DMS114 treated with DMSO at 0.1 percent for 48 hours (cell line): ENCODE data around the gene AMDHD2.
"Not testable (repeated sequence)": the region's sequence is repeated elsewhere in the genome, so short reads cannot be mapped to it uniquely, and the experiment has no call there.

ENCODE experiments used
- DNase-seq: peaks from one replicate; lab custom pipeline; 2025; ENCODE audit not compliant: unreplicated experiment; lab: John Stamatoyannopoulos, UW

The AMDHD2 gene

GRCh38 chr16:2567506-2567905 is 47.3 kb downstream of the AMDHD2 start:
- DNase-seq = not testable (repeated sequence)

GRCh38 chr16:2568573-2568972 is 48.4 kb downstream of the AMDHD2 start:
- not testable (repeated sequence) for DNase-seq

GRCh38 chr16:2572704-2573103 is 52.5 kb downstream of the AMDHD2 start:
- DNase-seq = not testable (repeated sequence)

GRCh38 chr16:2575839-2576238 is 55.7 kb downstream of the AMDHD2 start:
- not testable (repeated sequence) for DNase-seq

GRCh38 chr16:2577044-2577443 is 56.9 kb downstream of the AMDHD2 start:
- not testable (repeated sequence) for DNase-seq

- DNase-seq = not testable (repeated sequence)
These were observed 58.7 kb downstream of the AMDHD2 start for GRCh38 chr16:2578905-2579304.

GRCh38 chr16:2580143-2580542 is 60.0 kb downstream of the AMDHD2 start:
- DNase-seq = not testable (repeated sequence)

GRCh38 chr16:2580818-2581217 is 60.6 kb downstream of the AMDHD2 start:
- not testable (repeated sequence) for DNase-seq
